Measurements from ENCODE around the gene RAB11FIP3.

The RAB11FIP3 gene

GRCh38 chr16:455453-455852 lies 30.0 kb downstream of the RAB11FIP3 start:
- H3F3A ChIP-seq (ENCODE audit: control insufficient read depth, insufficient read depth), result peaks cover 6% of the 10 kb centered on the region; the same call in 1 of the 2 replicates
- H3K27me3 ChIP-seq (ENCODE audit: control insufficient read depth, low read length), result no peaks in the 10 kb centered on the region
- H3K4me2 ChIP-seq (ENCODE audit: low read length), result no peak overlapping the region
- 0 out of 2 replicates have a peak, but pooled peaks cover 3% of the 10 kb centered on the region for H4K20me1 ChIP-seq (ENCODE audit: control insufficient read depth, insufficient read depth, low read depth, low read length)
- H3K4me1 ChIP-seq (ENCODE audit: control insufficient read depth, low read length), result no peaks in the 10 kb centered on the region
- no peak overlapping the region for H3K4me3 ChIP-seq (ENCODE audit: low read length)
- no peaks in the 10 kb centered on the region for H3K9me3 ChIP-seq (ENCODE audit: control insufficient read depth, insufficient read depth, low read length)
- H3K9me2 ChIP-seq (replicated peaks; ENCODE audit: control insufficient read depth, low read length), result no peaks in the 10 kb centered on the region
- TF ChIP-seq EZH2phosphoT487 (IDR thresholded peaks at IDR 0.05; ENCODE audit: borderline replicate concordance, low read length) (no peak), CTCF (IDR thresholded peaks at IDR 0.05; ENCODE audit: low read depth, low read length, poor library complexity, severe bottlenecking) (no peak)
- peaks cover 43% of the 10 kb centered on the region for H3K79me2 ChIP-seq (ENCODE audit: control insufficient read depth, low read length)
- no peaks in the 10 kb centered on the region for H3K36me3 ChIP-seq (ENCODE audit: control insufficient read depth, low read length)
- H3K27ac ChIP-seq (ENCODE audit: low read depth, low read length), result no peak overlapping the region

DNA sequence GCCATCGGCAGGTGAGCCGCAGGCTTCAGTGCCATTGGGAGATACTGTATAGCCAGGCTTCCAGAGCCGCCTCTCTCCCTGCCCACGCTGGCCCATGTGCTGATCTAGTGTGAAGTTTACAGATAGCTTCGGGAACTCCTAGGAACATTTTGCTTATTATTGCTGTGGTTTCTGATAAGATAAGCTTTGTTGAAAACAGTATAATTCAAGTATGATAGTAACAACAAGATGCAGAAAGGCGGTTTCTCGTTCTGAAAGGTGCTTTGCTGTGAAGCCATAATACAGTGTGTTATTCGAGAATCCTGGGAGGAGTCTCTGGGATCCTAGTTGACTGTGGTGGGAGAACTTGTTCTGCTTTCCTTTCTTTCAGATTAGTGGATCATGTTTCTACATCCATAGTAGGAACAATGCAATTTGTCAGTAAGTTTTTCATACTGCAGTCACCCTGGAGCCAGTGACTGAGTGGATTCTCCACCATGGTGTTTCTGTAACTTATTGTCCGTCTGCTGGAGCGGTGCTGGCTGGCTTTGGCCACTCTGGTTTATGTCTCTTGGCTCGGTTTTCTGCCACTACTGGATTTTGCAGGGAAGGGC lies 31.5 kb downstream of the RAB11FIP3 start:
- Histone ChIP-seq H3K27me3 (ENCODE audit: control insufficient read depth, low read length) (no peaks in the 10 kb centered on the region), H3K9me3 (ENCODE audit: control insufficient read depth, insufficient read depth, low read length) (no peaks in the 10 kb centered on the region), H4K20me1 (ENCODE audit: control insufficient read depth, insufficient read depth, low read depth, low read length) (0 out of 2 replicates have a peak, but pooled peaks cover 3% of the 10 kb centered on the region), H3K4me3 (ENCODE audit: low read length) (no peak overlapping the region), H3F3A (ENCODE audit: control insufficient read depth, insufficient read depth) (peaks cover 6% of the 10 kb centered on the region; the same call in 1 of the 2 replicates), H3K36me3 (ENCODE audit: control insufficient read depth, low read length) (no peaks in the 10 kb centered on the region), H3K9me2 (replicated peaks; ENCODE audit: control insufficient read depth, low read length) (no peaks in the 10 kb centered on the region), H3K4me1 (ENCODE audit: control insufficient read depth, low read length) (no peaks in the 10 kb centered on the region), H3K79me2 (ENCODE audit: control insufficient read depth, low read length) (peaks cover 37% of the 10 kb centered on the region), H3K27ac (ENCODE audit: low read depth, low read length) (no peak overlapping the region), H3K4me2 (ENCODE audit: low read length) (no peak overlapping the region)
- TF ChIP-seq CTCF (IDR thresholded peaks at IDR 0.05; ENCODE audit: low read depth, low read length, poor library complexity, severe bottlenecking) (no peak), EZH2phosphoT487 (IDR thresholded peaks at IDR 0.05; ENCODE audit: borderline replicate concordance, low read length) (no peak)

DNA sequence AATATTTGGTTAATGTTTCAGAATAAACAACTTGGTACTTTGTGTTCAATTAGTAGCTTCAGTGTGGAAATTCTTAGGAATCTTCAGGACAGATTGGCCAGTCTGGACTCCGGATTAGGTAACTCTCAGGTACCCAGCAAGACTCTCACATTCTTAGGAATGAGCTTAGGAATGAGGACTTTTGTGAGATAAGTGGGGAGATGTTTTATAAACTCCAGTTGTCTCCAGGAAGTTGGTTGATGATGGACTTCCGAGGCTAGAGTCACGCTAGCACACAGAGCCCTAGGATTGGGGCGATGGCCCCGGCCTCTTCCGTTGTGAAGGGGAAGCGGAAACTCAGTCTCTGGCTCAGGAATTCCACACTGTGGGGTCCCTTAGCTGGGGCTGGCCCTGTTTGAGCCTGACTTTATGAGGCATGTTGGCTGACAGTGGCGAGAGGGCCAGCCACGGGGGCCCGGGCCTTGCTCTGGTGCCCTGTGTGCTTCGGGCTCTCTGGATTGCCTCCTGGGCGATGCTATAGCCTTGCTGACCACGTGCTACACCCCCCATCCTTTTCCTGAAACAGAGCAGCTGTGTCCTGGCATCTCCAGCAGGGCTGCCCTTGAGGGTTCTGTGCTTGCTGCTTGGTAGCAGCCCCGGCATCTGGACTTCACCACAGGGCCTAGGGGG lies 32.4 kb downstream of the RAB11FIP3 start:
- H3K27ac ChIP-seq (ENCODE audit: low read depth, low read length), result no peak overlapping the region

More for the DNA sequence above, 32.4 kb downstream of the RAB11FIP3 start:
- Histone ChIP-seq H3K36me3 (ENCODE audit: control insufficient read depth, low read length) (peaks cover 4% of the 10 kb centered on the region; the same call in 1 of the 2 replicates), H3K79me2 (ENCODE audit: control insufficient read depth, low read length) (peaks cover 37% of the 10 kb centered on the region), H3K4me1 (ENCODE audit: control insufficient read depth, low read length) (no peaks in the 10 kb centered on the region), H3K9me2 (replicated peaks; ENCODE audit: control insufficient read depth, low read length) (no peaks in the 10 kb centered on the region), H4K20me1 (ENCODE audit: control insufficient read depth, insufficient read depth, low read depth, low read length) (0 out of 2 replicates have a peak, but pooled peaks cover 3% of the 10 kb centered on the region), H3K4me2 (ENCODE audit: low read length) (no peak overlapping the region), H3K4me3 (ENCODE audit: low read length) (no peak overlapping the region), H3K9me3 (ENCODE audit: control insufficient read depth, insufficient read depth, low read length) (no peaks in the 10 kb centered on the region), H3K27me3 (ENCODE audit: control insufficient read depth, low read length) (no peaks in the 10 kb centered on the region), H3F3A (ENCODE audit: control insufficient read depth, insufficient read depth) (peaks cover 6% of the 10 kb centered on the region; the same call in 1 of the 2 replicates)
- TF ChIP-seq CTCF (IDR thresholded peaks at IDR 0.05; ENCODE audit: low read depth, low read length, poor library complexity, severe bottlenecking), result no peak
- TF ChIP-seq EZH2phosphoT487 (IDR thresholded peaks at IDR 0.05; ENCODE audit: borderline replicate concordance, low read length), result no peak
